ENCODE results near the gene KANSL1. TPM values are rescaled to one million over a fixed set of nuclear protein-coding genes. Genes with fewer than 3 reads are reported as not detected.

Gene KANSL1
- total RNA-seq, 1 experiment from 2014 or later: 83.0 TPM

- intact Hi-C loops (cut with micrococcal nuclease; ENCODE audit: unreplicated experiment): no loop called here
- Mint-ChIP-seq H3K27ac (ENCODE audit: unreplicated experiment) (no peak overlapping the region), H3K4me1 (ENCODE audit: low read depth, unreplicated experiment) (peaks cover 21% of the 10 kb centered on the region), H3K4me3 (ENCODE audit: unreplicated experiment) (no peak overlapping the region), H3K9me3 (ENCODE audit: unreplicated experiment) (no peaks in the 10 kb centered on the region), H3K27me3 (ENCODE audit: insufficient read depth, unreplicated experiment) (no peaks in the 10 kb centered on the region), H3K36me3 (ENCODE audit: insufficient read depth, unreplicated experiment) (no peaks in the 10 kb centered on the region)
- CTCF ChIA-PET: interaction anchor here (1.2 kb wide), 1 partner anchor 13 kb away, joined by 3 read pairs; no protein-coding TSS in a partner anchor
- POLR2A ChIA-PET: no interaction called here
- no peaks in the 10 kb centered on the region for H3K27me3 ChIP-seq (replicated peaks; ENCODE audit: control insufficient read depth, insufficient read depth, low read length)
- H3K36me3 ChIP-seq (ENCODE audit: control insufficient read depth, insufficient read depth, low read length): no peaks in the 10 kb centered on the region
- H3K9me3 ChIP-seq: no peaks in the 10 kb centered on the region; the same call in 1 of the 2 replicates
- DNase-seq: no peak
- no peak overlapping the region for H3K4me3 ChIP-seq (ENCODE audit: low read depth, low read length)
- BruUV-seq (replicated peaks): no TSS peak
- TF ChIP-seq CTCF (IDR thresholded peaks at IDR 0.05; ENCODE audit: insufficient read depth in 1 of 2, low read depth in 1 of 2, low read length in 1 of 2, severe bottlenecking in 1 of 2, unreplicated experiment in 1 of 2): no peak
- peaks cover 43% of the 10 kb centered on the region for H3K4me1 ChIP-seq
Measured at GRCh38 chr17:46200197-46200596, 7.0 kb upstream of the KANSL1 start.

- intact Hi-C loops (cut with micrococcal nuclease; ENCODE audit: unreplicated experiment): loop anchor here (10.0 kb wide), 1 partner anchor 85 kb away; no protein-coding TSS in a partner anchor
- H3K9me3 Mint-ChIP-seq (ENCODE audit: unreplicated experiment): no peaks in the 10 kb centered on the region
- no peak overlapping the region for H3K27ac Mint-ChIP-seq (ENCODE audit: unreplicated experiment)
Measured at GRCh38 chr17:46199379-46199778, 6.2 kb upstream of the KANSL1 start.

GRCh38 chr17:46198233-46198632 is 5.0 kb upstream of the KANSL1 start:
- H3K27ac Mint-ChIP-seq (ENCODE audit: unreplicated experiment): no peak overlapping the region
- ChIA-PET POLR2A (no interaction called here), CTCF (no interaction called here)
- intact Hi-C loops (cut with micrococcal nuclease; ENCODE audit: unreplicated experiment): loop anchor here (10.0 kb wide), 1 partner anchor 87 kb away; no protein-coding TSS in a partner anchor
- Histone ChIP-seq H3K27me3 (replicated peaks; ENCODE audit: control insufficient read depth, insufficient read depth, low read length) (no peaks in the 10 kb centered on the region), H3K4me1 (peaks cover 48% of the 10 kb centered on the region), H3K9me3 (no peaks in the 10 kb centered on the region), H3K36me3 (ENCODE audit: control insufficient read depth, insufficient read depth, low read length) (no peaks in the 10 kb centered on the region), H3K4me3 (ENCODE audit: low read depth, low read length) (no peak overlapping the region)
- TF ChIP-seq CTCF (IDR thresholded peaks at IDR 0.05; ENCODE audit: insufficient read depth in 1 of 2, low read depth in 1 of 2, low read length in 1 of 2, severe bottlenecking in 1 of 2, unreplicated experiment in 1 of 2): no peak
- no peaks in the 10 kb centered on the region for H3K36me3 Mint-ChIP-seq (ENCODE audit: insufficient read depth, unreplicated experiment)
- no TSS peak for BruUV-seq (replicated peaks)
- no peaks in the 10 kb centered on the region for H3K9me3 Mint-ChIP-seq (ENCODE audit: unreplicated experiment)
- no peak for DNase-seq
- no peaks in the 10 kb centered on the region for H3K27me3 Mint-ChIP-seq (ENCODE audit: insufficient read depth, unreplicated experiment)
- H3K4me3 Mint-ChIP-seq (ENCODE audit: unreplicated experiment): no peak overlapping the region
- H3K4me1 Mint-ChIP-seq (ENCODE audit: low read depth, unreplicated experiment): peaks cover 28% of the 10 kb centered on the region

More at GRCh38 chr17:46199379-46199778, 6.2 kb upstream of the KANSL1 start:
- CTCF ChIA-PET: no interaction called here
- Mint-ChIP-seq H3K4me1 (ENCODE audit: low read depth, unreplicated experiment) (peaks cover 27% of the 10 kb centered on the region), H3K36me3 (ENCODE audit: insufficient read depth, unreplicated experiment) (no peaks in the 10 kb centered on the region), H3K27me3 (ENCODE audit: insufficient read depth, unreplicated experiment) (no peaks in the 10 kb centered on the region), H3K4me3 (ENCODE audit: unreplicated experiment) (no peak overlapping the region)
- H3K4me3 ChIP-seq (ENCODE audit: low read depth, low read length): no peak overlapping the region
- H3K4me1 ChIP-seq: peaks cover 49% of the 10 kb centered on the region
- no TSS peak for BruUV-seq (replicated peaks)
- no peak for DNase-seq
- POLR2A ChIA-PET: interaction anchor here (0.6 kb wide), 1 partner anchor 34 kb away, joined by 4 read pairs; no protein-coding TSS in a partner anchor
- H3K9me3 ChIP-seq: no peaks in the 10 kb centered on the region; the same call in 1 of the 2 replicates
- no peaks in the 10 kb centered on the region for H3K36me3 ChIP-seq (ENCODE audit: control insufficient read depth, insufficient read depth, low read length)
- no peaks in the 10 kb centered on the region for H3K27me3 ChIP-seq (replicated peaks; ENCODE audit: control insufficient read depth, insufficient read depth, low read length)
- TF ChIP-seq CTCF (IDR thresholded peaks at IDR 0.05; ENCODE audit: insufficient read depth in 1 of 2, low read depth in 1 of 2, low read length in 1 of 2, severe bottlenecking in 1 of 2, unreplicated experiment in 1 of 2): no peak
